Astrocyte of the cerebellum (primary cell): ENCODE measurements around the gene LSM7.

Experiments used
- DNase-seq: peaks from one replicate; pipeline ENCODE4 v3.0.0-alpha.2; 2011; ENCODE audit warnings: low read depth
- H3K4me3 ChIP-seq: 2 replicates; pipeline ENCODE4 v1.5.1; 2011; ENCODE audit warnings: mild to moderate bottlenecking, low read depth, low read length, moderate library complexity
- CTCF ChIP-seq: IDR thresholded peaks from 2 replicates; pipeline ENCODE4 v1.5.1; 2012; ENCODE audit warnings: low read length, low read depth, moderate library complexity, mild to moderate bottlenecking; ENCODE audit errors: missing control alignments
- in situ Hi-C: cut with HindIII; loops from 2 replicates; pipeline ENCODE4 v1.10.0; 2017; ENCODE audit warnings: low sequenced_read_pairs

The LSM7 gene

DNA sequence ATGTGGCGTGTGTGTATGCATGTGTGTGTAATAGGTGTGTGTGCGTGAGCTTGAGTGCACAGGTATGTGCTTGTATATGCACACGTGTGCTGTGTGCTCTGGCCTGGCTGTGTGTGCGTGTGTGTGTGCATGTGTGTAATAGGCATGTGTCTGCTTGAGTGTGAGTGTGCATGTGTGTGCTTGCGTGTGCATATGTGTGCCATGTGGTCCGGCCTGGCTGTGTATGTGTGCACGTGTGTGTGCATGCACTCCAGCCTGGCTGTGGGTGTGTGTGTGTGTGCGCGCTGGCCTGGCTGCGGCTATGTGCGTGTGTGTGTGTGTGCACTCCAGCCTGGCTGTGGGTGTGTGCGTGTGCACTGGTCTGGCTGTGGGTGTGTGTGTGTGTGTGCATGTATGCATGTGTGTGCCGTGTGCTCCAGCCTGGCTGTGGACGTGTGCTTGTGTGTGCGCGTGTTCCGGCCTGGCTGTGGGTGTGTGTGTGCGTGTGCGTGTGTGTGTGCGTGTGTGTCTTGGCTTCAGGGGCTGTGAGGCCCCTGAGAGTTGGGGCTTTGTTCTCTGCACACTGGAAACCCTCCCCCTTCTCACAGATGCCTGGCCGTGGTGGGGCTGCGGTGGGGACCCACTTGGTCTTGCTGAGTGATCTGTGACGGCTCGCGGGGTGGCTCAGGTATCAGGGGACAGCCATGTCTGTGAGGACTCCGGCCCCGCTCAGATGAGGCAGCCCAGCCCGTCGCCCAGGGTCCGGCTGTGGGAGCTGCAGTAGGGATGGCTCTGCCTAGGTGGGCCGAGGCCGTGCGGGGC lies 8.3 kb upstream of the LSM7 start:
- TF ChIP-seq CTCF, result no peak
- DNase-seq, result no peak
- H3K4me3 ChIP-seq, result no peak overlapping the region
- in situ Hi-C loops, result no loop called here

GRCh38 chr19:2335848-2336247 lies 7.5 kb upstream of the LSM7 start:
- TF ChIP-seq CTCF, result no peak
- no peak overlapping the region for H3K4me3 ChIP-seq
- no peak for DNase-seq
- in situ Hi-C loops, result no loop called here

DNA sequence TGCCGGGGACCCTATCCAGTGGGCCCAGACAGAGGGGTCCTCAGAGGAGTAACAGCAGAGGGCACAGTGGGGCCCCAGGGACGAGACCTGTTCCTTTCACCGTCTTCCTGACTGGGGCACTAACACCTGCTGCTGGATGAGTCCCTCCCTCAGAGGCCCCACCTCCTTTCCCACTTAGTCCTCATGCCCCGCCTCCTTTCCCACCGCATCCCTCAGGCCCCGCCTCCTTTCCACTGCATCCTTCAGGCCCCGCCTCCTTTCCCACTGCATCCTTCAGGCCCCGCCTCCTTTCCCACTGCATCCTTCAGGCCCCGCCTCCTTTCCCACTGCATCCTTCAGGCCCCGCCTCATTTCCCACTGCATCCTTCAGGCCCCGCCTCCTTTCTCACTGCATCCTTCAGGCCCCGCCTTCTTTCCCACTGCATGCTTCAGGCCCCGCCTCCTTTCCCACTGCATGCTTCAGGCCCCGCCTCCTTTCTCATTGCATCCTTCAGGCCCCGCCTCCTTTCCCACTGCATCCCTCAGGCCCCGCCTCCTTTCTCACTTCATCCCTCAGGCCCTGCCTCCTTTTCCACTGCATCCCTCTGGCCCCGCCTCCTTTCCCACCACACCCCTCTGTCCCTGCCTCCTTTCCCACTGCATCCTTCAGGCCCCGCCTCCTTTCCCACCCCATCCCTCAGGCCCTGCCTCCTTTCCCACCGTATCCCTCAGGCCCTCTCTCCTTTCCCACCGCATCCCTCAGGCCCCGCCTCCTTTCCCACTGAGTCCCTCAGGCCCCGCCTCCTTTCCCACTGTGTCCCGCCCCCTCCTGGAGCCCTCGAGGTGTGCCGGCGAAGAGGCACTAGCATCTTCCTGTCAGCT lies 6.8 kb upstream of the LSM7 start:
- no peak for TF ChIP-seq CTCF
- DNase-seq, result no peak
- H3K4me3 ChIP-seq, result no peak overlapping the region
- in situ Hi-C loops, result no loop called here

GRCh38 chr19:2334426-2334825 lies 6.0 kb upstream of the LSM7 start:
- in situ Hi-C loops, result no loop called here
- no peak for TF ChIP-seq CTCF
- no peak for DNase-seq
- H3K4me3 ChIP-seq, result no peak overlapping the region

- no peak for TF ChIP-seq CTCF
- H3K4me3 ChIP-seq, result no peak overlapping the region
- DNase-seq, result no peak
- in situ Hi-C loops, result no loop called here
Measured at GRCh38 chr19:2333807-2334211, 5.4 kb upstream of the LSM7 start.

- DNase-seq, result no peak
- no peak overlapping the region for H3K4me3 ChIP-seq
- TF ChIP-seq CTCF, result no peak
- in situ Hi-C loops, result no loop called here
Measured at GRCh38 chr19:2333027-2333806, 4.8 kb upstream of the LSM7 start.
